ENCODE data around the gene KCNK10. TPM values are rescaled to one million over a fixed set of nuclear protein-coding genes. Genes with fewer than 3 reads are reported as not detected.

The KCNK10 gene
- total RNA-seq, 2 donors from 2014 or later = 4.9 TPM; not detected in 1

GRCh38 chr14:88301381-88301780, 21.7 kb downstream of the KCNK10 start:
- no peak for TF ChIP-seq POLR2A (IDR thresholded peaks at IDR 0.05)
- no peak for TF ChIP-seq POLR2AphosphoS5 (IDR thresholded peaks at IDR 0.05)
- no peak for TF ChIP-seq CTCF (IDR thresholded peaks at IDR 0.05)
- Histone ChIP-seq H3K36me3 (no peaks in the 10 kb centered on the region), H3K27me3 (replicated peaks; ENCODE audit: insufficient read depth) (no peaks in the 10 kb centered on the region), H3K4me3 (no peak overlapping the region), H3K4me1 (replicated peaks) (no peaks in the 10 kb centered on the region), H3K27ac (no peak overlapping the region), H3K9me3 (no peaks in the 10 kb centered on the region)
- intact Hi-C loops (cut with DNase I) = no loop called here
- DNase-seq (ENCODE audit: low spot score) = no peak
- 82% methylated on average over 4 of the region's 4 CpGs for WGBS

- Histone ChIP-seq H3K36me3 (no peaks in the 10 kb centered on the region), H3K4me3 (no peak overlapping the region), H3K4me1 (replicated peaks) (no peaks in the 10 kb centered on the region), H3K9me3 (no peaks in the 10 kb centered on the region), H3K27me3 (replicated peaks; ENCODE audit: insufficient read depth) (no peaks in the 10 kb centered on the region), H3K27ac (no peak overlapping the region)
- intact Hi-C loops (cut with DNase I) = no loop called here
- 85% methylated on average over 3 of the region's 3 CpGs for WGBS
- DNase-seq (ENCODE audit: low spot score) = no peak
- no peak for TF ChIP-seq POLR2A (IDR thresholded peaks at IDR 0.05)
Observed at GRCh38 chr14:88300817-88301216, 22.3 kb downstream of the KCNK10 start.

GRCh38 chr14:88299865-88300530, 23.1 kb downstream of the KCNK10 start:
- H3K4me3 ChIP-seq = no peak overlapping the region
- no peak overlapping the region for H3K27ac ChIP-seq
- 78% methylated on average over 6 of the region's 6 CpGs for WGBS
- H3K9me3 ChIP-seq = no peaks in the 10 kb centered on the region
- no peaks in the 10 kb centered on the region for H3K4me1 ChIP-seq (replicated peaks)
- intact Hi-C loops (cut with DNase I) = no loop called here
- no peak for TF ChIP-seq CTCF (IDR thresholded peaks at IDR 0.05)
- no peak for TF ChIP-seq POLR2AphosphoS5 (IDR thresholded peaks at IDR 0.05)
- TF ChIP-seq POLR2A (IDR thresholded peaks at IDR 0.05) = no peak
- DNase-seq (ENCODE audit: low spot score) = no peak
- no peaks in the 10 kb centered on the region for H3K27me3 ChIP-seq (replicated peaks; ENCODE audit: insufficient read depth)
- H3K36me3 ChIP-seq = no peaks in the 10 kb centered on the region

GRCh38 chr14:88297306-88297705, 25.8 kb downstream of the KCNK10 start:
- no peak overlapping the region for H3K27ac ChIP-seq
- intact Hi-C loops (cut with DNase I) = no loop called here
- H3K4me1 ChIP-seq (replicated peaks) = no peaks in the 10 kb centered on the region
- WGBS = 20% methylated on average over 5 of the region's 5 CpGs
- H3K9me3 ChIP-seq = no peaks in the 10 kb centered on the region
- no peaks in the 10 kb centered on the region for H3K36me3 ChIP-seq
- no peak overlapping the region for H3K4me3 ChIP-seq
- DNase-seq (ENCODE audit: low spot score) = no peak
- TF ChIP-seq POLR2AphosphoS5 (IDR thresholded peaks at IDR 0.05) = no peak
- TF ChIP-seq POLR2A (IDR thresholded peaks at IDR 0.05) = no peak
- TF ChIP-seq CTCF (IDR thresholded peaks at IDR 0.05) = no peak
- no peaks in the 10 kb centered on the region for H3K27me3 ChIP-seq (replicated peaks; ENCODE audit: insufficient read depth)

GRCh38 chr14:88296351-88296750, 26.7 kb downstream of the KCNK10 start:
- TF ChIP-seq POLR2AphosphoS5 (IDR thresholded peaks at IDR 0.05) (no peak), POLR2A (IDR thresholded peaks at IDR 0.05) (no peak), CTCF (IDR thresholded peaks at IDR 0.05) (no peak)
- no peak for DNase-seq (ENCODE audit: low spot score)
- H3K27me3 ChIP-seq (replicated peaks; ENCODE audit: insufficient read depth) = no peaks in the 10 kb centered on the region
- WGBS = 85% methylated on average over 4 of the region's 4 CpGs
- no peaks in the 10 kb centered on the region for H3K4me1 ChIP-seq (replicated peaks)
- H3K9me3 ChIP-seq = no peaks in the 10 kb centered on the region
- H3K36me3 ChIP-seq = no peaks in the 10 kb centered on the region
- H3K27ac ChIP-seq = no peak overlapping the region
- intact Hi-C loops (cut with DNase I) = no loop called here
- H3K4me3 ChIP-seq = no peak overlapping the region
